Stomach (tissue), 4 donors: ENCODE results near the gene PAX4.

Experiments
- CTCF ChIP-seq, 7 experiments: fragments of 450-650 bp in 4 of 7; fragments of 200-600 bp in 3 of 7; sonication (generic) in 3 of 7; IDR thresholded peaks; one replicate each; pipeline ENCODE4 v1.5.1; 2016 to 2019; ENCODE audit warnings: antibody characterized with exemption in 7 of 7, control low read depth in 2 of 7, mild to moderate bottlenecking in 1 of 7
- EP300 ChIP-seq: sonication (generic); formaldehyde crosslinking; IDR thresholded peaks from one replicate; pipeline ENCODE4 v1.6.1; 2017; ENCODE audit warnings: antibody characterized with exemption
- POLR2AphosphoS5 ChIP-seq, 3 donors: sonication (generic); formaldehyde crosslinking; IDR thresholded peaks; one replicate each; pipeline ENCODE4 v1.6.1; 2016; ENCODE audit warnings: antibody characterized with exemption in 3 of 3

GRCh38 chr7:127652333-127653248 lies 34.6 kb upstream of the PAX4 start:
- no peak for TF ChIP-seq CTCF (IDR thresholded peaks at IDR 0.05)
- TF ChIP-seq EP300: no peak
- no peak for TF ChIP-seq POLR2AphosphoS5 (IDR thresholded peaks at IDR 0.05)
